Measurements from ENCODE around the gene ZNF621.

Gene ZNF621

DNA sequence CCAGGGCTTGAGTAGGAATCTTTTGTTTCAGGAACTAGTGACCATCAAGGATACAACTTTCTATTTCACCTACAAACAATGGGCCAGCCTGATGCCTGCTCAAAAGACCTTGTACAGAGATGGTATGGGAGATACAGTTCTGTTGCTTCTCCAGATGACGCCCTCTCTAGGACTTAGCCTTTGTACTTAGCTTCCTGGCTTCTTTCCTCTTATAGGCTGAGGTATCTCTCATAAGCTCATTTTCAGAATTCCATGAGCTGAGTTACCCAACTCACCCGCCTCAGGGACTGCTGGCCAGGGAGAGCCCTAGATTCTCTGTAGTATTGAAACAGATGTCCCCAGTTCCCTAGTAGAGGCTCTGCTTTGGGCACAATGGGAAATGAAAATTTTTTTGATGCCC is 27.5 kb upstream of the ZNF621 start:
- DNase-seq (ENCODE audit: insufficient read length, low spot score), result no peak
- TF ChIP-seq, protein P1, sequence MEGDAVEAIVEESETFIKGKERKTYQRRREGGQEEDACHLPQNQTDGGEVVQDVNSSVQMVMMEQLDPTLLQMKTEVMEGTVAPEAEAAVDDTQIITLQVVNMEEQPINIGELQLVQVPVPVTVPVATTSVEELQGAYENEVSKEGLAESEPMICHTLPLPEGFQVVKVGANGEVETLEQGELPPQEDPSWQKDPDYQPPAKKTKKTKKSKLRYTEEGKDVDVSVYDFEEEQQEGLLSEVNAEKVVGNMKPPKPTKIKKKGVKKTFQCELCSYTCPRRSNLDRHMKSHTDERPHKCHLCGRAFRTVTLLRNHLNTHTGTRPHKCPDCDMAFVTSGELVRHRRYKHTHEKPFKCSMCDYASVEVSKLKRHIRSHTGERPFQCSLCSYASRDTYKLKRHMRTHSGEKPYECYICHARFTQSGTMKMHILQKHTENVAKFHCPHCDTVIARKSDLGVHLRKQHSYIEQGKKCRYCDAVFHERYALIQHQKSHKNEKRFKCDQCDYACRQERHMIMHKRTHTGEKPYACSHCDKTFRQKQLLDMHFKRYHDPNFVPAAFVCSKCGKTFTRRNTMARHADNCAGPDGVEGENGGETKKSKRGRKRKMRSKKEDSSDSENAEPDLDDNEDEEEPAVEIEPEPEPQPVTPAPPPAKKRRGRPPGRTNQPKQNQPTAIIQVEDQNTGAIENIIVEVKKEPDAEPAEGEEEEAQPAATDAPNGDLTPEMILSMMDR (IDR thresholded peaks at IDR 0.05; ENCODE audit: insufficient read depth, missing control alignments), result no peak
- no peak for FAIRE-seq

DNA sequence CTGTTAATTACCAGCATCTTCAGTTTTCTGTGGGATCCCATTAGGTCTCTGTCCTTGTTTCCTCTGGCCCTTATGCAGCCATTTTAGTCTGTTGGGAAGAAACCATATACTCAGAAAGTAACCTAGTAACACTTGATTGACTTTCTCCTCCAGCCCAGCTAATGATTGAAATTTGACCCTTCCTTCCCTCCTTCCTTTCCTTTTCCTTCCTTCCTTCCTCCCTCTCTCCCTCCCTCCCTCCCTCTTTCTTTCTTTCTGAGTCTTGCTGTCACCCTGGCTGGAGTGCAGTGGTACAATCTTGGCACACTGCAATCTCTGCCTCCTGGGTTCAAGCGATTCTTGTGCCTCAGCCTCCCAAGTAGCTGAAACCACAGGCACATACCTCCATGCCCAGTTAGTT is 24.8 kb upstream of the ZNF621 start:
- DNase-seq (ENCODE audit: insufficient read length, low spot score), result no peak
- TF ChIP-seq, protein P1 (IDR thresholded peaks at IDR 0.05; ENCODE audit: insufficient read depth, missing control alignments), result no peak
- FAIRE-seq, result no peak

DNA sequence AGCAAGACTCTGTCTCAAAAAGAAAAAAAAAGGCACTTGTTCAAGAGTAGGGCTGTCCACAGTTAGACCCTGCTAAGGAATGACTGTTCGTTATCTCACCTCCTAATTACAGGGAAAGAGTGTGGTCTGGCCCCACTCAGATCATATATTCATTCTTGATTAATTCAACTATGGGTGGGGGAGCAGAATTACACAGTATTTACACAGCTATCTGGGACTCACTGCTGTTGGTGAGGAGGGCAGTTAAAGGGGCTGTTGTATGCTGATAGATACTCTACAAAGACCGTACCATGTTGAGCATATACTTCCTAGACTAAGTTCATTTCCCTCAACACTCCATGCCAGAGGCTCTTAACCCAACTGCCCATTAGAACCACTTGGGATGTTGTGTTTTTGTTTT is 22.7 kb upstream of the ZNF621 start:
- FAIRE-seq (no peak), DNase-seq (ENCODE audit: insufficient read length, low spot score) (no peak)
- TF ChIP-seq, protein P1 (IDR thresholded peaks at IDR 0.05; ENCODE audit: insufficient read depth, missing control alignments), result no peak

DNA sequence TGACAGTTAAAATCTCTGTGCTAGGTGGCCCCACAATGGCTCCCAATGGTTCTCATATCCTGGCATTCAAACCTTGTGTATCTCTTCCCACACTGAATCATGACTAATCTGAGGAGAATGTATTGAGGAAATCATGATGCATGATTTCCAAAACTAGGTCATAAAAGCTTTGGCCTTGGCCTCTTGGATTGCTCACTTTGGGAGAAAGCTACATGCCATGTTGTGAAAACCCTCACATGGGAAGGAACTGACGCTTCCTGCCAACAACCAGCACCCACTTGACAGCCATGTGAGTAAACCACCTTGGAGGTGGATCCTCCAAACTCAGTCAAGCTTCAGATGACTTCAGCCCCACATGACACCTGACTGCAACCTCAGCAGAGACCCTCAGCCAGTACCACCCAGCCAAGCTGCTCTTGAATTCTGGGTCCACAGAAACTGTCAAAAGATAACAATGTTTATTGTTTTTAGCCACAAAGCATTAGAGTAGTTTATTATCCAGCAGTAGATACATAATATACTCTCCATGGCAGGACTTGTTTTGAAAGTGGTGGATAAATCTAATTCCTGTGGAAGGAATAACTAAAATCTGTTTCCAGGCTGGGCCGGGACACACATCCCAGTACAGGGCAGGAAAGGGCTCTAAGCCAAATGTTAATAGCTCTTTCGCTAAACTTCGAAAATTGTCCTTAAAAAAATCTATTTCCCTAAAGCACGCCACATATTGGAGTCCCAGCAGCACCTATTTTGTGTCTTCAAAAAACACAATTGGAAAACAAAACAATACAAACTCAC is 19.9 kb upstream of the ZNF621 start:
- TF ChIP-seq, protein P1 (IDR thresholded peaks at IDR 0.05; ENCODE audit: insufficient read depth, missing control alignments), result no peak
- no peak for DNase-seq (ENCODE audit: insufficient read length, low spot score)
- FAIRE-seq, result no peak

DNA sequence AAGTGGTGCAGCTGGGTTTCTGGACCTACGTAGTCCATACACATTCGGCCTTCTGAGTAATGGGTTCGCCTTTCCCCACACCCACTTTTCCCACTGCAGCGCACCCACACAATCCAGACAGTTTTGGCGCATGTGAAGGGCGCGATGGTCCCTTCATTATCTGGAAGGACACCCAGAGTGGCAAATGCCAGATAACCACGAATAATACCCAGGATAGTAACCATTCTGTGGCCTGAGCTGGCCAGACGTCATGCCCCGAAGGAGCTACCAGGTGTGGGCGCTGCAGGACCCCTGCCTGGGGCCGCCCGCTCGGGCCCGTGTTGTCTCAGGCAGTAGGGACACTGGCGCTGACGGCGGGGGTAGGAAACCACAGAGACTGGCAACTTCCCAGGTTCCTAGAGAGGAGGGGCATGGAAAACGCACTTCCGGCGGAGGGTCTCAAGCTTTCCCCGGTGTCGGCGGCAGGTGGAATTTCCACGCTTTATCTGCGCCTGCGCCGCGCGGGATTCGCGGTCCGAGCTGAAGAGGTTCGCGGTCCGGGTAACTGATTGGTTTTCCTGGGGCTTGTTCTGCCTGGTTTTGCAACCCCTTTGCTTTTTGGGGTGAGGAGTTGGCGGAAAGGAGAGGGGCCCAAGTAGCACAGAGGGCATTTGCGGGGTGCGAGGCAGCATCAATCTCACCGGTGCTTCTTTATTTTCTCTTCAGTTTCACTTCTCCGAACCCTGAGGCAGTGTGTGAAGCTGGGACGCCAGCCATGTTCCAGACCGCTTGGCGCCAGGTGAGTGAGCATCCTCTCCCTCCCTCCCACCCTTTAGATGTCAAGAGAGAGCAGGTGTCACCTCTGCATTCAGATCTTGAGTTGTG is 18.9 kb upstream of the ZNF621 start, which contains the start of gene ZNF620:
Gene ZNF620, plus strand, starts transcription at position 441 of the 864 bp plus-strand sequence. Its CDS starts 314 bp downstream, at position 755.
- FAIRE-seq, result no peak
- peak; percentile 34 for DNase-seq (ENCODE audit: insufficient read length, low spot score)

DNA sequence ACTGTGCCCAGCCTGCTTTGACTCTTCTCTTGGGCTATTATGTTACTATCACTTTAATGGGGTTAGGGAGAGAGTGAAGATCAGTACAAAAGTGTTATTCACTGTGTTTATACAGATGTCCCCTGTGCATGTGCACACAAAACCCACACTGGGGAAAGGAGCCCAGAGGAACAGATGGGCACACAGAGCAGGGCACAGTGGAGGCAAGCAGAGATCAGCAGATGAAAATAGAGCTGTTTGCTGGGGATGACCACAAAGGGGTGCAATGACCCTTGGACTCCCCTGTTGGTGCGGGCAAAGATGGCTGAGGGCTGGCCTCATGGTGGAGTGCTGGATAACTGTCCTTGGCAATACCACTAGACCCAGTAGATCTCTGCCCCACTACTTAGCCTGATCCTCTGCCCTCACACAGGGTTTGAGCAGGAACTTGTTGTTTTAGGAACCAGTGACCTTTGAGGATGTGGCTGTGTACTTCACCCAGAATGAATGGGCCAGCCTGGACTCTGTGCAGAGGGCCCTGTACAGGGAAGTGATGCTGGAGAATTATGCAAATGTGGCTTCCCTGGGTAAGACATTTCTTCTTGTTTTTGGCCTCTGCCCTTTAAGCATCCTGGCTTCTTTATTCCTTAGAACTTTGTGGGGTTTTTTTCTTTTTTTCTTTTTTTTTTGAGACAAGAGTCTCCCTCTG is 13.6 kb upstream of the ZNF621 start:
- FAIRE-seq (no peak), DNase-seq (ENCODE audit: insufficient read length, low spot score) (no peak)
- TF ChIP-seq, protein P1 (IDR thresholded peaks at IDR 0.05; ENCODE audit: insufficient read depth, missing control alignments), result no peak

More for the DNA sequence above, 18.9 kb upstream of the ZNF621 start, which contains the start of gene ZNF620:
- TF ChIP-seq, protein P1 (IDR thresholded peaks at IDR 0.05; ENCODE audit: insufficient read depth, missing control alignments), result peak; percentile 28

All from D721Med (cell line).